ENCODE data around the gene PRLR.
"Not testable (repeated sequence)": the region's sequence is repeated elsewhere in the genome, so short reads cannot be mapped to it uniquely, and the experiment has no call there.

PRLR gene

GRCh38 chr5:35036536-35036935 lies 193.8 kb downstream of the PRLR start:
- Histone ChIP-seq H3F3A (ENCODE audit: insufficient read depth, low read length) (no peaks in the 10 kb centered on the region), H3K4me3 (ENCODE audit: low read length) (no peak overlapping the region), H3K36me3 (replicated peaks; ENCODE audit: insufficient read depth, low read length) (no peaks in the 10 kb centered on the region), H3K27me3 (replicated peaks; ENCODE audit: insufficient read depth, low read length) (no peaks in the 10 kb centered on the region), H3K4me1 (ENCODE audit: low read length) (no peaks in the 10 kb centered on the region), H4K20me1 (ENCODE audit: insufficient read depth, low read length) (no peaks in the 10 kb centered on the region), H3K9me3 (replicated peaks; ENCODE audit: insufficient read depth, low read length) (no peaks in the 10 kb centered on the region), H3K4me2 (ENCODE audit: low read depth, low read length) (no peak overlapping the region), H3K79me2 (ENCODE audit: low read length) (no peaks in the 10 kb centered on the region), H3K9me2 (replicated peaks; ENCODE audit: insufficient read depth, low read length) (no peaks in the 10 kb centered on the region), H2AFZ (ENCODE audit: low read length) (no peak overlapping the region), H3K27ac (ENCODE audit: low read length) (no peak overlapping the region), H3K9ac (ENCODE audit: low read length) (no peak overlapping the region)
- DNase-seq: no peak
- TF ChIP-seq EZH2phosphoT487 (IDR thresholded peaks at IDR 0.05; ENCODE audit: low read length) (no peak), EZH2 (optimal IDR thresholded peaks at IDR 0.05; ENCODE audit: low read depth, low read length) (no peak)
- TF ChIP-seq, protein P1, sequence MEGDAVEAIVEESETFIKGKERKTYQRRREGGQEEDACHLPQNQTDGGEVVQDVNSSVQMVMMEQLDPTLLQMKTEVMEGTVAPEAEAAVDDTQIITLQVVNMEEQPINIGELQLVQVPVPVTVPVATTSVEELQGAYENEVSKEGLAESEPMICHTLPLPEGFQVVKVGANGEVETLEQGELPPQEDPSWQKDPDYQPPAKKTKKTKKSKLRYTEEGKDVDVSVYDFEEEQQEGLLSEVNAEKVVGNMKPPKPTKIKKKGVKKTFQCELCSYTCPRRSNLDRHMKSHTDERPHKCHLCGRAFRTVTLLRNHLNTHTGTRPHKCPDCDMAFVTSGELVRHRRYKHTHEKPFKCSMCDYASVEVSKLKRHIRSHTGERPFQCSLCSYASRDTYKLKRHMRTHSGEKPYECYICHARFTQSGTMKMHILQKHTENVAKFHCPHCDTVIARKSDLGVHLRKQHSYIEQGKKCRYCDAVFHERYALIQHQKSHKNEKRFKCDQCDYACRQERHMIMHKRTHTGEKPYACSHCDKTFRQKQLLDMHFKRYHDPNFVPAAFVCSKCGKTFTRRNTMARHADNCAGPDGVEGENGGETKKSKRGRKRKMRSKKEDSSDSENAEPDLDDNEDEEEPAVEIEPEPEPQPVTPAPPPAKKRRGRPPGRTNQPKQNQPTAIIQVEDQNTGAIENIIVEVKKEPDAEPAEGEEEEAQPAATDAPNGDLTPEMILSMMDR (IDR thresholded peaks at IDR 0.05; ENCODE audit: low read length): no peak

DNA sequence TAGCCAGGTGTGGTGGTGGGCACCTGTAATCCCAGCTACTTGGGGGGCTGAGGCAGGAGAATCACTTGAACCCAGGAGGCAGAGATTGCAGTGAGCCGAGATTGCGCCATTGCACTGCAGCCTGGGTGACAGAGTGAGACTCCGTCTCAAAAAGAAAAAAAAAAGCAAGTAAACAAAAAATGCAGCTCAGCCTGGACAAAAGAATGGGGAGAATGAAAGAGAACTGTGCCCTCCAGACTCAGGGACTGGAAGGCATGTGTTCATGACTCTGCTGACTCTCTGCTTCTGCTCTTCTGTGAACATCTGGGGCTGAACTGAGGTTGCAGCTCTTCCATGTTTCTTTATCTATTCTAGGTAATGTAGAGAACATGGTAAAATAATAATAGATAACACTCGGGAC lies 194.4 kb downstream of the PRLR start:
- H3K9ac ChIP-seq (ENCODE audit: low read length); H3K36me3 ChIP-seq (replicated peaks; ENCODE audit: insufficient read depth, low read length); DNase-seq; H3K79me2 ChIP-seq (ENCODE audit: low read length); H3K9me2 ChIP-seq (replicated peaks; ENCODE audit: insufficient read depth, low read length); H3K4me1 ChIP-seq (ENCODE audit: low read length); H3K4me3 ChIP-seq (ENCODE audit: low read length); H4K20me1 ChIP-seq (ENCODE audit: insufficient read depth, low read length); H3K9me3 ChIP-seq (replicated peaks; ENCODE audit: insufficient read depth, low read length); H2AFZ ChIP-seq (ENCODE audit: low read length); H3K4me2 ChIP-seq (ENCODE audit: low read depth, low read length); H3K27me3 ChIP-seq (replicated peaks; ENCODE audit: insufficient read depth, low read length); H3K27ac ChIP-seq (ENCODE audit: low read length); H3F3A ChIP-seq (ENCODE audit: insufficient read depth, low read length): not testable (repeated sequence)

- Histone ChIP-seq H2AFZ (ENCODE audit: low read length) (no peak overlapping the region), H3K36me3 (replicated peaks; ENCODE audit: insufficient read depth, low read length) (no peaks in the 10 kb centered on the region), H3K27ac (ENCODE audit: low read length) (no peak overlapping the region), H3K9ac (ENCODE audit: low read length) (no peak overlapping the region), H3K4me3 (ENCODE audit: low read length) (no peak overlapping the region), H3K4me2 (ENCODE audit: low read depth, low read length) (no peak overlapping the region), H4K20me1 (ENCODE audit: insufficient read depth, low read length) (no peaks in the 10 kb centered on the region), H3K27me3 (replicated peaks; ENCODE audit: insufficient read depth, low read length) (no peaks in the 10 kb centered on the region), H3K9me2 (replicated peaks; ENCODE audit: insufficient read depth, low read length) (no peaks in the 10 kb centered on the region), H3F3A (ENCODE audit: insufficient read depth, low read length) (no peaks in the 10 kb centered on the region), H3K9me3 (replicated peaks; ENCODE audit: insufficient read depth, low read length) (no peaks in the 10 kb centered on the region), H3K79me2 (ENCODE audit: low read length) (no peaks in the 10 kb centered on the region), H3K4me1 (ENCODE audit: low read length) (no peaks in the 10 kb centered on the region)
- TF ChIP-seq, protein P1 (IDR thresholded peaks at IDR 0.05; ENCODE audit: low read length): no peak
- TF ChIP-seq EZH2phosphoT487 (IDR thresholded peaks at IDR 0.05; ENCODE audit: low read length): no peak
- TF ChIP-seq EZH2 (optimal IDR thresholded peaks at IDR 0.05; ENCODE audit: low read depth, low read length): no peak
- DNase-seq: no peak
These were observed 195.0 kb downstream of the PRLR start for GRCh38 chr5:35035271-35035670.

GRCh38 chr5:35032356-35032755 lies 197.9 kb downstream of the PRLR start:
- Histone ChIP-seq H3K4me1 (ENCODE audit: low read length) (no peaks in the 10 kb centered on the region), H3F3A (ENCODE audit: insufficient read depth, low read length) (no peaks in the 10 kb centered on the region), H3K9me2 (replicated peaks; ENCODE audit: insufficient read depth, low read length) (no peaks in the 10 kb centered on the region), H3K27me3 (replicated peaks; ENCODE audit: insufficient read depth, low read length) (no peaks in the 10 kb centered on the region), H3K27ac (ENCODE audit: low read length) (no peak overlapping the region), H3K4me3 (ENCODE audit: low read length) (no peak overlapping the region), H3K4me2 (ENCODE audit: low read depth, low read length) (no peak overlapping the region), H3K79me2 (ENCODE audit: low read length) (no peaks in the 10 kb centered on the region), H3K9ac (ENCODE audit: low read length) (no peak overlapping the region), H2AFZ (ENCODE audit: low read length) (no peak overlapping the region), H4K20me1 (ENCODE audit: insufficient read depth, low read length) (no peaks in the 10 kb centered on the region), H3K36me3 (replicated peaks; ENCODE audit: insufficient read depth, low read length) (no peaks in the 10 kb centered on the region), H3K9me3 (replicated peaks; ENCODE audit: insufficient read depth, low read length) (no peaks in the 10 kb centered on the region)
- TF ChIP-seq, protein P1 (IDR thresholded peaks at IDR 0.05; ENCODE audit: low read length): no peak
- TF ChIP-seq EZH2 (optimal IDR thresholded peaks at IDR 0.05; ENCODE audit: low read depth, low read length) (no peak), EZH2phosphoT487 (IDR thresholded peaks at IDR 0.05; ENCODE audit: low read length) (no peak)
- no peak for DNase-seq

All from MM.1S (cell line).